Fibroblast of pulmonary artery (primary cell): Measurements from ENCODE around the gene PGLYRP4.
A peak's percentile ranks its signal among the peaks of the same experiment; 100 is the strongest.

ENCODE experiments used
- DNase-seq: peaks from one replicate; pipeline ENCODE4 v3.0.0-alpha.2; 2010; ENCODE audit warnings: low read depth
- H3K4me3 ChIP-seq: replicated peaks from 2 replicates; pipeline ENCODE4 v1.5.1; 2011; ENCODE audit warnings: low read depth, mild to moderate bottlenecking, control low read depth, low read length, moderate library complexity
- CTCF ChIP-seq: IDR thresholded peaks from 2 replicates; pipeline ENCODE4 v1.5.1; 2011; ENCODE audit warnings: mild to moderate bottlenecking, control low read depth, low read length, inconsistent platforms; ENCODE audit errors: missing control alignments

PGLYRP4 gene

GRCh38 chr1:153375511-153375910 is 26.9 kb upstream of the PGLYRP4 start, which contains the start of gene S100A12:
S100A12 (minus strand) TSS chr1:153375621; CDS start chr1:153374592, 1,029 bp downstream.
- TF ChIP-seq CTCF: no peak
- no peak within 1 kb of the TSS for H3K4me3 ChIP-seq
- DNase-seq: peak; percentile 85

- H3K4me3 ChIP-seq: no peak overlapping the region
- no peak for TF ChIP-seq CTCF
- DNase-seq: no peak
Measured at GRCh38 chr1:153374071-153374470, 25.4 kb upstream of the PGLYRP4 start.

- DNase-seq: no peak
- no peak for TF ChIP-seq CTCF
- H3K4me3 ChIP-seq: no peak overlapping the region
Measured at GRCh38 chr1:153372571-153372970, 23.9 kb upstream of the PGLYRP4 start.

GRCh38 chr1:153371231-153371630 is 22.6 kb upstream of the PGLYRP4 start:
- no peak for TF ChIP-seq CTCF
- no peak overlapping the region for H3K4me3 ChIP-seq
- no peak for DNase-seq

GRCh38 chr1:153370146-153370545 is 21.5 kb upstream of the PGLYRP4 start:
- DNase-seq: no peak
- no peak for TF ChIP-seq CTCF
- H3K4me3 ChIP-seq: no peak overlapping the region

GRCh38 chr1:153368495-153368894 is 19.9 kb upstream of the PGLYRP4 start:
- DNase-seq: no peak
- TF ChIP-seq CTCF: no peak

GRCh38 chr1:153367090-153367489 is 18.4 kb upstream of the PGLYRP4 start:
- DNase-seq: no peak
- H3K4me3 ChIP-seq: no peak overlapping the region
- TF ChIP-seq CTCF: no peak

More at GRCh38 chr1:153368495-153368894, 19.9 kb upstream of the PGLYRP4 start:
- H3K4me3 ChIP-seq: no peak overlapping the region
